HCT116 (cell line): ENCODE results near the gene ADIPOR2. TPM values are rescaled to one million over a fixed set of nuclear protein-coding genes. Genes with fewer than 3 reads are reported as not detected.

Source experiments
- CBX3 ChIP-seq: IDR thresholded peaks from 2 replicates; pipeline ENCODE4 v1.6.1; 2012; ENCODE audit warnings: low read depth
- EGR1 ChIP-seq: IDR thresholded peaks from 2 replicates; pipeline ENCODE4 v1.6.1; 2012; ENCODE audit warnings: low read depth
- EZH2 ChIP-seq: fragments of 200-600 bp; sonication (generic); IDR thresholded peaks from 2 replicates; pipeline ENCODE4 v1.6.1; 2017; ENCODE audit warnings: antibody characterized with exemption, mixed run types
- EZH2phosphoT487 ChIP-seq: fragments of 200-600 bp; IDR thresholded peaks from 2 replicates; pipeline ENCODE4 v1.6.1; 2018; ENCODE audit warnings: antibody characterized with exemption, borderline replicate concordance
- FOSL1 ChIP-seq: IDR thresholded peaks from 2 replicates; pipeline ENCODE4 v1.6.1; 2012; ENCODE audit warnings: low read depth
- POLR2AphosphoS5 ChIP-seq: IDR thresholded peaks from 2 replicates; pipeline ENCODE4 v1.6.1; 2011; ENCODE audit warnings: mild to moderate bottlenecking, low read depth, low read length, moderate library complexity
- SIN3A ChIP-seq: IDR thresholded peaks from 2 replicates; pipeline ENCODE4 v1.6.1; 2012; ENCODE audit warnings: low read depth
- SRF ChIP-seq: IDR thresholded peaks from 2 replicates; pipeline ENCODE4 v1.6.1; 2012; ENCODE audit warnings: low read depth
- total RNA-seq: library from RNA; stranded (reverse); gene quantifications from one replicate; pipeline ENCODE4 v1.2.1, GENCODE V29; 2021; ENCODE audit not compliant: unreplicated experiment
- TF ChIP-seq, protein P1 (sequence below): IDR thresholded peaks from 2 replicates; pipeline ENCODE4 v1.6.1; 2012; ENCODE audit warnings: low read depth
- TF ChIP-seq, protein P2 (sequence below): IDR thresholded peaks from 2 replicates; pipeline ENCODE4 v1.6.1; 2012

Gene ADIPOR2
- total RNA-seq, 1 experiment from 2014 or later, result 69.9 TPM

DNA sequence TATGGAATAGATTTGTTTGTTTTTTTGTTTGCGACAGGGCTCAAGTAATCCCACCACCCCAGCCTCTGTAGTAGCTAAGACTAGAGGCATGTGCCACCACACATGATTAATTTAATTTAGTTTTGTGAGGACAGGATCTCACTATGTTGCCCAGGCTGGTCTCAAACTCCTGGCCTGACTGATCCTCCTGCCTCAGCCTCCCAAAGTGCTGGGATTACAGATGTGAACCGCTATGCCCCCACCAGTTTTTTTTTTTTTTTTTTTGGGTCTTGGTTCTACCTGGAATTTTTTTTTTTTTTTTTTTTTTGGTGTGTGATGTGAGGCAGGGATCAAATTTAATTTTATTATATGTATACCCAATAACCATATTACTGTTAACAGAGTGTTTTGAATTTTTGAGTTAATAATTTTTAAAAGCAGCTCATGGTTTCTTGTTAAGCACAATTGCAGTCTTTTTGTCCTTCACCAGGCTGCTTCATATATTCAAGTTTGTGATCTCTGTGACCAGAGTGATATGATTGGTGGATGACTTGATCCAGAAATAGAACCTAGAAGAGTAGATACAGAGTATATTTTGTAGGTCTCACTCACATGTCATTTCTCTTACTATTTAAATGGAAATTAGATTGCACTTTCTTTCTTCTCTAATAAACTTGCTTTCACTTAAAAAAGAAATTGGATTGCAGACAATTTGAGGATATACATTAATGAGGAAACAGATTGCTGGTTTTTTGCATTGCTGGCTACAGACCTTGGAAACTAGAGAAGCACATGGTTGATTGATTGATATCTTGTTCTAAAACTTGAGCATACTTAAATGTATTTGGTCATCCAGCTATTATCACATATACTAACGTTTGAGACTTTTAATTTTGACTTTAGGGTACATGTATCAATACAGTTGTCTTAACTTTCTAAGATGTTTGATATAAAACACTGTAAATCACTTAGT, 13.2 kb downstream of the ADIPOR2 start (continued):
- TF ChIP-seq, protein P1, sequence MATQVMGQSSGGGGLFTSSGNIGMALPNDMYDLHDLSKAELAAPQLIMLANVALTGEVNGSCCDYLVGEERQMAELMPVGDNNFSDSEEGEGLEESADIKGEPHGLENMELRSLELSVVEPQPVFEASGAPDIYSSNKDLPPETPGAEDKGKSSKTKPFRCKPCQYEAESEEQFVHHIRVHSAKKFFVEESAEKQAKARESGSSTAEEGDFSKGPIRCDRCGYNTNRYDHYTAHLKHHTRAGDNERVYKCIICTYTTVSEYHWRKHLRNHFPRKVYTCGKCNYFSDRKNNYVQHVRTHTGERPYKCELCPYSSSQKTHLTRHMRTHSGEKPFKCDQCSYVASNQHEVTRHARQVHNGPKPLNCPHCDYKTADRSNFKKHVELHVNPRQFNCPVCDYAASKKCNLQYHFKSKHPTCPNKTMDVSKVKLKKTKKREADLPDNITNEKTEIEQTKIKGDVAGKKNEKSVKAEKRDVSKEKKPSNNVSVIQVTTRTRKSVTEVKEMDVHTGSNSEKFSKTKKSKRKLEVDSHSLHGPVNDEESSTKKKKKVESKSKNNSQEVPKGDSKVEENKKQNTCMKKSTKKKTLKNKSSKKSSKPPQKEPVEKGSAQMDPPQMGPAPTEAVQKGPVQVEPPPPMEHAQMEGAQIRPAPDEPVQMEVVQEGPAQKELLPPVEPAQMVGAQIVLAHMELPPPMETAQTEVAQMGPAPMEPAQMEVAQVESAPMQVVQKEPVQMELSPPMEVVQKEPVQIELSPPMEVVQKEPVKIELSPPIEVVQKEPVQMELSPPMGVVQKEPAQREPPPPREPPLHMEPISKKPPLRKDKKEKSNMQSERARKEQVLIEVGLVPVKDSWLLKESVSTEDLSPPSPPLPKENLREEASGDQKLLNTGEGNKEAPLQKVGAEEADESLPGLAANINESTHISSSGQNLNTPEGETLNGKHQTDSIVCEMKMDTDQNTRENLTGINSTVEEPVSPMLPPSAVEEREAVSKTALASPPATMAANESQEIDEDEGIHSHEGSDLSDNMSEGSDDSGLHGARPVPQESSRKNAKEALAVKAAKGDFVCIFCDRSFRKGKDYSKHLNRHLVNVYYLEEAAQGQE, result no peak
- TF ChIP-seq CBX3, result no peak
- no peak for TF ChIP-seq EGR1
- TF ChIP-seq POLR2AphosphoS5, result no peak
- TF ChIP-seq EZH2phosphoT487, result no peak
- TF ChIP-seq EZH2, result no peak
- TF ChIP-seq, protein P2, sequence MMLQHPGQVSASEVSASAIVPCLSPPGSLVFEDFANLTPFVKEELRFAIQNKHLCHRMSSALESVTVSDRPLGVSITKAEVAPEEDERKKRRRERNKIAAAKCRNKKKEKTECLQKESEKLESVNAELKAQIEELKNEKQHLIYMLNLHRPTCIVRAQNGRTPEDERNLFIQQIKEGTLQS, result no peak
- no peak for TF ChIP-seq FOSL1
- TF ChIP-seq SIN3A, result no peak
- TF ChIP-seq SRF, result no peak
